ENCODE measurements around the gene RAB5A.

The RAB5A gene

GRCh38 chr3:19945534-19945933 lies 1.4 kb upstream of the RAB5A start:
- no peak overlapping the region for H3K4me3 ChIP-seq (replicated peaks; ENCODE audit: insufficient read depth, low read length)
- TF ChIP-seq REST (IDR thresholded peaks at IDR 0.05; ENCODE audit: insufficient replicate concordance, low read depth) (no peak), SPI1 (IDR thresholded peaks at IDR 0.05; ENCODE audit: borderline replicate concordance, low read depth) (no peak), CTCF (IDR thresholded peaks at IDR 0.05; ENCODE audit: insufficient read depth, low read length) (no peak), GABPA (IDR thresholded peaks at IDR 0.05; ENCODE audit: low read depth) (no peak), POLR2AphosphoS5 (IDR thresholded peaks at IDR 0.05; ENCODE audit: low read depth) (no peak)
- no peak for DNase-seq (ENCODE audit: low read depth in 1 of 2, low spot score in 1 of 2)
- no peaks in the 10 kb centered on the region for H3K27me3 ChIP-seq (ENCODE audit: insufficient read depth, poor library complexity, severe bottlenecking)
- H3K27ac ChIP-seq (replicated peaks), result no peak overlapping the region

- TF ChIP-seq SPI1 (IDR thresholded peaks at IDR 0.05; ENCODE audit: borderline replicate concordance, low read depth) (no peak), POLR2AphosphoS5 (IDR thresholded peaks at IDR 0.05; ENCODE audit: low read depth) (no peak), GABPA (IDR thresholded peaks at IDR 0.05; ENCODE audit: low read depth) (no peak), REST (IDR thresholded peaks at IDR 0.05; ENCODE audit: insufficient replicate concordance, low read depth) (no peak), CTCF (IDR thresholded peaks at IDR 0.05; ENCODE audit: insufficient read depth, low read length) (no peak)
- no peaks in the 10 kb centered on the region for H3K27me3 ChIP-seq (ENCODE audit: insufficient read depth, poor library complexity, severe bottlenecking)
- DNase-seq (ENCODE audit: low read depth in 1 of 2, low spot score in 1 of 2), result no peak
- peak overlapping the region; percentile 83 for H3K27ac ChIP-seq (replicated peaks)
- H3K4me3 ChIP-seq (replicated peaks; ENCODE audit: insufficient read depth, low read length), result peak overlapping the region; percentile 97
Measured at GRCh38 chr3:19945969-19946831, 697 bp upstream of the RAB5A start.

- peak overlapping the region; percentile 83 for H3K27ac ChIP-seq (replicated peaks)
- no peak for TF ChIP-seq CTCF (IDR thresholded peaks at IDR 0.05; ENCODE audit: insufficient read depth, low read length)
- TF ChIP-seq POLR2AphosphoS5 (IDR thresholded peaks at IDR 0.05; ENCODE audit: low read depth), result no peak
- TF ChIP-seq GABPA (IDR thresholded peaks at IDR 0.05; ENCODE audit: low read depth), result no peak
- no peak for TF ChIP-seq SPI1 (IDR thresholded peaks at IDR 0.05; ENCODE audit: borderline replicate concordance, low read depth)
- TF ChIP-seq REST (IDR thresholded peaks at IDR 0.05; ENCODE audit: insufficient replicate concordance, low read depth), result no peak
- H3K4me3 ChIP-seq (replicated peaks; ENCODE audit: insufficient read depth, low read length), result peak overlapping the region; percentile 97
- peak; percentile 32 to 39 for DNase-seq (ENCODE audit: low read depth in 1 of 2, low spot score in 1 of 2)
- no peaks in the 10 kb centered on the region for H3K27me3 ChIP-seq (ENCODE audit: insufficient read depth, poor library complexity, severe bottlenecking)
Measured at GRCh38 chr3:19947549-19948225, 790 bp downstream of the RAB5A start.
